GM12892 (cell line): ENCODE results near the gene TAS1R2.

Source experiments
- POLR2A ChIP-seq: IDR thresholded peaks from 2 replicates; pipeline ENCODE4 v1.6.1; 2011; ENCODE audit warnings: low read depth, low read length, control low read depth
- POLR2AphosphoS5 ChIP-seq: IDR thresholded peaks from 2 replicates; pipeline ENCODE4 v1.6.1; 2011; ENCODE audit warnings: low read depth, low read length, control low read depth
- TAF1 ChIP-seq: IDR thresholded peaks from 2 replicates; pipeline ENCODE4 v1.6.1; 2011; ENCODE audit warnings: low read depth, mild to moderate bottlenecking, control low read depth, low read length, borderline replicate concordance

DNA sequence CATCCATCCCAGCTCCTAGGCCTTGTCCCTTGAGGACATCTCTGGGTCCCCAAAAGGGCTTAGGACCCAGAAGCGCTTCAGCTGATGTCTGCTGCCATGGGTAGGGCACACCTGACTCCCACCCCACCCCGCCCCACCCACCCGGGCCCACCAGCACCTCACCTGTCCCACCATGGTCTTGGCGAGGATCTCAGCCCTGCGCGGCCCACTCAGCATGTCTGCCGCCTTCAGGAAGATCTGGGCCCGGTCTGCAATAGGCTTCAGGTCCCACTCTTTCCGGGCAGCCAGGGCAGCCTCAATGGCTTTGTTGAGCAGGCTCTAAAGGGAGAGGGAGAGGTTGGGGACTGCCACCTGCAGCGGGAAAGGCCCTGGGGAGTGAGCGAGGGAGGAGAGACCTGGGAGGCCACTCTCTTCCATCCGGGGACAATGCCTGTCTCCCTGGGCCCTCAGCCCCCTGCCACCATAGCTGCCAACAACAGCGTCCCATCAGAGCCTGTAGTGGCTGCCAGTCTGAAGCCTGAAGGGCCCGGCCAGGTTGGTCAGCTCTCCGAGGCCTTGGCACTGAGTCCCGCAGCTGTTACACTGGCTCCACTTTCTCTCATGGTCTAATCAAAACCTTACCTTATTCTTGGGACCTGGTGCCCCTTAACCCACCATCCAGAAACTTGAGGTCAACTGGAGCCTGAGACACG lies 26.0 kb upstream of the TAS1R2 start:
- TF ChIP-seq POLR2AphosphoS5 (no peak), POLR2A (no peak), TAF1 (no peak)
